Daoy (cell line): ENCODE measurements around the gene SLC9A7. TPM values are rescaled to one million over a fixed set of nuclear protein-coding genes. Genes with fewer than 3 reads are reported as not detected.
A peak's percentile ranks its signal among the peaks of the same experiment; 100 is the strongest.

ENCODE experiments used
- DNase-seq: peaks from one replicate; pipeline ENCODE4 v3.0.0-alpha.2; 2015; ENCODE audit warnings: low read depth
- total RNA-seq: library from RNA; depleted of rRNA; stranded (reverse); fragments of >200 nt; shearing (Covaris generic); gene quantifications from 2 replicates; pipeline ENCODE4 v1.2.3, GENCODE V29; 2014; rRNA removed

SLC9A7 gene
- total RNA-seq, 1 experiment from 2014 or later, result 13.1 TPM

DNA sequence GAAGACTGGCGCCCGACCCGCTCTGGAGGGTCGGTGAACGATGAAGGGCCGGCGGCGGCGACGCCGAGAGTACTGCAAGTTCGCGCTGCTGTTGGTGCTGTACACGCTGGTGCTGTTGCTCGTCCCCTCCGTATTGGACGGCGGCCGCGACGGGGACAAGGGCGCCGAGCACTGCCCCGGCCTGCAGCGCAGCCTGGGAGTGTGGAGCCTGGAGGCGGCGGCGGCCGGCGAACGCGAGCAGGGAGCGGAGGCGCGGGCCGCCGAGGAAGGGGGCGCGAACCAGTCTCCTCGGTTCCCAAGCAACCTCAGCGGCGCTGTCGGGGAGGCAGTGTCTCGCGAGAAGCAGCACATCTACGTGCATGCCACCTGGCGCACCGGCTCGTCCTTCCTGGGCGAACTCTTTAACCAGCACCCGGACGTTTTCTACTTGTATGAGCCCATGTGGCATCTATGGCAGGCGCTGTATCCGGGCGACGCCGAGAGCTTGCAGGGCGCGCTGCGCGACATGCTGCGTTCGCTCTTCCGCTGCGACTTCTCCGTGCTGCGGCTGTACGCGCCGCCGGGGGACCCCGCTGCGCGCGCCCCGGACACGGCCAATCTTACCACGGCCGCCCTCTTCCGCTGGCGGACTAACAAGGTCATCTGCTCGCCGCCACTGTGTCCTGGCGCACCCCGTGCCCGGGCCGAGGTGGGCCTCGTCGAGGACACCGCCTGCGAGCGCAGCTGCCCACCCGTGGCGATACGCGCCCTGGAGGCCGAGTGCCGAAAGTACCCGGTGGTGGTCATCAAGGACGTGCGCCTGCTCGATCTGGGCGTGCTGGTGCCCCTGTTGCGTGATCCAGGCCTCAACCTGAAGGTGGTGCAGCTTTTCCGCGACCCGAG lies 184.8 kb downstream of the SLC9A7 start:
- DNase-seq, result peak; percentile 61

DNA sequence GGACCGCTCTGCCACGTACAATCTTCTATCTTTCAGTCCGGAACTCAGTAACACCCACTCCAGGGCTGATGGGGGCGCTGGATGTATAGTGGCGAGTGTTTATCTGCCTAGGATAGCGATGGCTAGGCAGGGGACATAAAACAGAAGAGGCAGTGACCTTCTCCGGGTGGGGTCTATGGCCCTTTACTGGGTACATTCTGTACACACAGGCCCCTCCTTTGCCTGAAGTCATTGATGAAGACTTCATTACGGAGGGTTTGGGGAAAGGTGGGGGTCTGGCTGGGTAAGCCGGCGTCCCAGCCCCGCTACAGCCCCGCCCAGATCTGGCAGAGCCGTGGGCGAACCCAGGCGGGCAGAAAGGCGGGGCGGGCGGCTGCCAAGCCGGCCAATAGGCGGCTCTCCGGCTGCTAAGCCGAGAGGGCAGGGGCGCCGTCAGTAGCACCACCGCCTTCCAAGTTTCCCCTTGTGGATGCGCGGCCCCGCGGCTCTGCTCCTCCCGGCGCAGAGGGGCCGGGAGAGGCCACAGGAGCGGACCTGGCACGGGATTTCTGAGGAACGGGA lies 185.5 kb downstream of the SLC9A7 start, which contains the start of gene CHST7:
Gene CHST7, plus strand, starts transcription at position 435 of the 561 bp plus-strand sequence. CDS start 167 bp downstream, outside the sequence.
- DNase-seq, result peak; percentile 69

DNA sequence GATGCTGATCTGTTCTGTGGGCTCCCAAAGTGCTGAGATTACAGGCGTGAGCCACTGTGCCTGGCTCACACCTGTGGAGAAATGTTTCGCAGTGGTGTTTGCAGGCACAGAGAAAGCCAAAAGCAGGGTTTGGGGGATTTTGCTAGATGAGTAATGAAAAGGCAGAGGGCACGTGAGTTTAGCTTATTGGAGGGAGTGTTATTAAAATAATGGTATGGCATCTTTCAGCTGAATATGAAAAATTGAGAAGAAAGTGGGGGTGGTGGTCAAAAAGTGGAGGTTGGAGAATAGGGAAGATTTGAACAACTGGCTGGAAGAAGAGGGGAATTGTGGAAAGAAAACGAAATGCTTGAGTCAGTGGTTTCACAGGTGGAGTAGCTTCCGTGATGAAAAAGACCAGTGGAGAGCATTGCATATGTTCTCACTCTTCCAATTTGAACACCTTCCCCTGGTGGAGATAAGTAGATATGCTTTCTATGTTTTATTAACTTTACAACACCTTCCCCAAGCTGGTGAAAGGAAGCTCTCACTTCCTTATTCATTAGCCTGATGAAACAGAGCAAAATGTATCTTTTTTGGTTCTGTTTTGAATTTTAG lies 186.5 kb downstream of the SLC9A7 start:
- no peak for DNase-seq

DNA sequence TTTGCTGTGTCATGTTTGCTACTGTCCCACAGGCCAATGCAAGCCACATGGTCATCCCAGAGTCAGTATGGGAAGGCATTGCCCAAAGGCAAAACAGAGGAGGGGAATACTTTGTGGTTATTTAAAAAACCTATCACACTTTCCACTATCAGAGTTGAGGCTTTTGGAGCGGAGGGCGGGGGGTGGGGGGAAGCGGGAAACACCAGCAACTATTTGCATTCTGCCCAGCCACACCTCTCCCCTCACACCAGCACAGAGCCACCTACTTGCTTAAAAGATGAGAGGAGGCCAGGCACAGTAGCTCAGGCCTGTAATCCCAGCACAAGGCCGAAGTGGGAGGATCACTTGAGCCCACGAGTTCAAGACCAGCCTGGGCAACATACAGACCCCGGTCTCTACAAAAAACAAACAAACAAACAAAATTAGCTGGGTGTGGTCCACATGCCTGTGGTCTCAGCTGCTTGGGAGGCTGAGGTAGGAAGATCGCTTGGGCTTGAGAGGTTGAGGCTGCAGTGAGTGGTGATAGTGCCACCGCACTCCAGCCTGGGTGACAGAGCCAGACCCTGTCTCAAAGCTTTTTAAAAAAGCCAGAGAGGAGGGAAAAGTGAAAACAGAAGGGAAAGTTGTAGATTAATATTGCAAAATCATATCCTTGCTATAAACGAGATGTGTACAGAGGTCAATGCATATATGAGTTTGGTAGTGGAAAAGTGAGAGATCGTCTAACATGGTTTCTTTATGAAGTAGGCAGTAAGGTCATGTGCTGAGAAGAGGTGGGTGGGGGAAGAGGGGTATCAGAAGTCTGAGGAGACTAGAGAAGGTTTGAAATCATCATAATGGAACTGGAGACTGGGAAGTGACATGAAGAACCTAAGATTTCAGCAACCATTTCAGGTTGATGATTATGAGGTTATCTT lies 187.2 kb downstream of the SLC9A7 start:
- DNase-seq, result no peak

DNA sequence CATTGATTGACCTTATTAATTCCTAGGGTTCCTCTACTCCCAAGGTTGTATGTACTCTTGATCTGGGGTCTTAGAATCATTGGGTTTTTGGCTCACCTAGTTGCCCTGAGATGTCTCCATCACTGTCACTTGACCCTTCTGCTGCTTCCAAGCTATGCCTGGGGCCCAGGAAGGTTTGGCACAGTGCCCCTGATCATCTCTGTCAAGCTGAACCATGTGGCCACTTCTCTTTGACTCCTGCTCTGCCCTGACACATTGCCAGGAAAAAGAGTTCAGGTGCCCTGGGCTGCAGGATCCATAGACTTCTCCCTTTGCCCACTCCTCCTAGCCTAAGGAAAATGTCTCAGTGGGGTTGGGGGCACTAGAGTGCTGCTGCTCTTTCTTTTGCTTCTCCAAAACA lies 189.3 kb downstream of the SLC9A7 start:
- no peak for DNase-seq

DNA sequence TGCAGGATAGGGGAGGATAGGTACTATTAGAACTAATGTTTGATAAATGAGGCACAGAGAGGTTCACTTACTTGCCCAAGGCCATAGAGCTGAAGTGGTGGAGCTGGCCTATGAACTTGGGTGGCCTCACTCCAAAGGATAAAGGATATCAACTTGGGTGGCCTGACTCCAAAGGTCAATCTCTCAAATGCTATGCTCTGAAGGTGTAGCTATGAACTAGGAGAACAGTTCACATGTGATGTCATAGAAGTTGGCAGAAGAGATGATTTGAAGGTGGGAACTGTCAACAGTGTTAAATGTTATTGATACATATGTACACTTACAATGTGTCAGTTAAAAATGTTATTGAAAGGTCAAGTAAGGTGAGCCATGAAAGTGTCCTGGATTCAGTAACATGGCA lies 191.5 kb downstream of the SLC9A7 start:
- no peak for DNase-seq

DNA sequence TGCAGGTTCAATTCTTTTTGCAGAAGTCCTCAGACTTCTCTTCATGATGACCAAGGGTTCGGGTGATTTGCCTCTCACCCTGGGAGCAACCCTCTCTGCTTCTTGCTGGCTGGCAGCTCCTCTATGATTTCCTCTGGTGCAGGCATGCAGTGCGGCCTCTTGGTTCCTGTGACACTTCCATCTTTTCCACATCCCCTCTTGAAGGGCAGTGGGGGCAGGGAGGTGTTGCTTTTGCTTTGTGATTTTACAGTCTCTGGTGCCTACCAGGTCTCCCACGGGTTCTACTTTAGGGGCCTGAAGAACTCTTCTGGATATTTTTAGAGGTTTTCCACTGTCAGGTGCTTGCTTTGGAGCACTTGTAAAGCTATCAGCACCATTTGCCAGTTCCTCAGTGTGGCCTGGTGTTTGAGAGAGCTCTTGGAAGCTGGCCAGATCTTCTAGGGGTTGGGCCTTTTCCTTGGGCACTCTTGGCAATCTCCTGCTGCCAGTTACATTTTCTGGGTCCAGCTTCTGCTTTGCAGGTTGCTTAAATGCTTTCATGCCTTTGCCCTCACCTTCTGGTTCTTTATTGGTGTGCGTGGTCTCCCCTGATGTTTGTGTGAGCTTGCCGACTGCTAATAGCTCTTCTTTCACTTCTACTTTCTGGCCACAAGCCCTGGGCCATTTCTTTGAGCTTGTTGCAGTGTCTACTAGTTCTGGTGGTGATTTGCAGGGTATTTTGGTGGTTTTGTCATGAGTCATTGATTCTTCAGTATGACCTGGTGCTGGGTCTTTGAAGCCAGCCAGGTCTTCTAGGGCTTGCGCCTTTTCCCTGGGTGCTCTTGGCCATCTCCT lies 196.9 kb downstream of the SLC9A7 start:
- no peak for DNase-seq

DNA sequence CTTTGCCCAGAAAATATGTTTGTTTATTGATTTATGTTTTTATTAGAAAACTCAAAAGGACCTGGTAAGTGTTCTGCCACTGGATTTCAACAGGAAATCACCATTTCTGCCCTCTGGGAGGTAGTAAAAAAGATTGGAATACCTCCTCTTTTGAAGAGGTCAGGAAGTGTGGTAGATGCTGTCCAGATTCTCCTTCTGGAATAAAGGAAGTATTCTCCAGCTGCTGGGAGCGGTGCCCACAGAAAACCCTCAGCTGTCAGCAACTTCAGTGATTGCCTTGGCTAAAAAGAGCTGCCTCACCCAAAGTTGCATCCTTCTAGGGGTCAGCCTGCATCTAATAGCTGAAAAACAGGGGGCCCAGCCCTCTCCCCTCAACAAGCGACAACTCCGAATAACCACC lies 199.9 kb downstream of the SLC9A7 start:
- DNase-seq, result no peak

DNA sequence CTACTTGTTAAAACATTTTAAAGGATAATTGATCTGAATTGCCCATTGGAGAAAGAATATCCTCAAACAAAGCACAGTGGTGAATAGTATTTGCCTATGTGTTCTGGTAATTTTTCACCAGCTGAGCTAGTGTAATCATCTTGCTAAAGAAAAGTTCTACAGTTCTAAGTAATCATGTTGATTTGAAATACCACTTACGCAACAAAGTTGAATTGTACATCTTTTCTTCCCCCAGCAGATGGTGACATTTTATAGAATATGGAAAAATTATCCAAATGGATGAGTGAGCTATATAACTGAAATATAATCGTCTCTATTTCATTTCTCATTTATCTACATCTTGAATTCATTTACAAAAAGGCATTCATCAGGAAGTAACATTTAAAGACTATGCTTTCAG lies 204.0 kb downstream of the SLC9A7 start:
- DNase-seq, result no peak

DNA sequence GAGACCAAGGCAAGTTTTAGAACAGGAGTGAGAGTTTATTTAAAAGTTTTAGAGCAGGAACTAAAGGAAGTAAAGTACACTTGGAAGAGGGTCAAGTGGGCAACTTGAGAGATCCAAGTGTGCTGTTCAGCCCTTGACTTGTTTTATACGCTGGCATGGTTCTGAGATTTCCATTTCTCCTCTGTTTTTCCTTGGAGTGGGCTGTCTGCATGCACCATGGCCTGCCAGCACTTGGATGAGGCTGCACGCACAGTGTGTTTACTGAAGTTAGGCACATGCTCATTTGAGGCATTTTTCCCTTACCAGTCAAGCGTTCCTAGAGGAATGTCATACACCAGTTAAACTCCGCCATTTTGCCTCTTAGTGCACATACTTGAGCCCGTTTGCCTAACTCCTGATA lies 205.0 kb downstream of the SLC9A7 start:
- DNase-seq, result no peak

DNA sequence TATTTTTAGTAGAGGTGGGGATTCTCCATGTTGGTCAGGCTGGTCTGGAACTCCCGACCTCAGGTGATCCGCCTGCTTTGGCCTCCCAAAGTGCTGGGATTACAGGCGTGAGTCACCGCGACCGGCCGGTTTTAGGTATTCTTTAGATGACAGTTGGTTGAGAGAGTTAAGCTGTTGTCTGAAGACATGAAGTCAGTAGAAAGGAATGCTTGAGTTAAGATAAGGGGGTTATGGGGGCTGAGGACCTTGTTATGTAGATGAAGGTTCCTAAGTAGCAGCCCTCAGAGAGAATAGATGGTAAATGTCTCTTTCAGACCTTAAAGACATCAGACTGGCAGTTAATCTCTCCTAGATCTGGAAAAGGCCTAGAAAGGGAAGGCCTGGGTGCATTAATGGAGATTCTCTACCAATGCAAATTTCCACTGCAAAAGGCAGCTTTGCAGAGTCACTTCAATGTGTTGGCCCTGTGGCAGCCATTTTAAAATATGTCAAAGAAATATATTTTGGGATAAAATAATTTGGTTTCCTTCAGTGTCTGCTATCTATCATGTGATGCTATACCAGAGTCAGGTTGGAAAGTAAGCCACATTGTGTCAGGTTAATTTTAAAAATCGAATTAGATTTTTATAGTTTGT lies 207.3 kb downstream of the SLC9A7 start:
- peak; percentile 61 for DNase-seq

DNA sequence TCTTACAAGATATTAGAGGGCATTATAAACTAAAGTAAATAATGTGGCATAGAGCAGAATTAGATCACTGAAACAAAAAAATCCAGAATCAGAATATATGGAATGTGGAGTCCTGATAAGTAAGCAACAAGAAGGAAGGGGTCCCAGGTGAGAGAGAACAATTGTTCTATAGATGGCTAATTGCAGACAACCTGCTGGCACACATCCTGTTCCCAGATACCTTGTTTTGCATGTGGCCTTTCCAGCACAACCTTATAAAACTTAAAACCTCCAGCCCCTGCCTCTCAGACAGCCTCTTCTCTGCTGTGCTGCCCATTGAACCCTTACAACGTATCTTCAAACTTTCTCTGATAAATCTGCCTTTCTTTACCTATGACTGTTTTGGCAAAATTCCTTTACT lies 209.0 kb downstream of the SLC9A7 start:
- no peak for DNase-seq

Other genes with a start within 250 kb of the SLC9A7 start
- gene ZNF674, start 213.7 kb downstream of the SLC9A7 start, total RNA-seq, result 2.2 and 5.4 TPM in 2 replicates
- 4.4 and 10.5 TPM in 2 replicates for gene CHST7, start 185.4 kb downstream of the SLC9A7 start, total RNA-seq
- 9.7 and 11.8 TPM in 2 replicates for gene RP2, start 77.9 kb upstream of the SLC9A7 start, total RNA-seq
- gene JADE3, start 153.3 kb upstream of the SLC9A7 start, total RNA-seq, result 9.7 and 15.8 TPM in 2 replicates